A673 (cell line): ENCODE results near the gene WDR76. TPM values are rescaled to one million over a fixed set of nuclear protein-coding genes. Genes with fewer than 3 reads are reported as not detected.
A peak's percentile ranks its signal among the peaks of the same experiment; 100 is the strongest.

Experiments used
- BruUV-seq: library from RNA; stranded (reverse); fragments of 400-500 nt; replicated peaks from 2 replicates; lab custom pipeline; 2021; lab: Mats Ljungman, UMichigan
- CTCF ChIA-PET: fragments of 300-600 bp; sonication (Branson Sonifier 250); formaldehyde crosslinking; loops from one replicate; lab custom pipeline; 2022; ENCODE audit warnings: antibody characterized with exemption; lab: Charles Lee
- POLR2A ChIA-PET: fragments of 300-600 bp; sonication (Branson Sonifier 250); formaldehyde crosslinking; loops from one replicate; lab custom pipeline; 2022; ENCODE audit warnings: antibody characterized with exemption; ENCODE audit not compliant: low non-redundant PET; lab: Charles Lee
- DNase-seq: peaks from one replicate; pipeline ENCODE4 v3.0.0-alpha.2; 2015; ENCODE audit warnings: low spot score
- H3K27ac ChIP-seq: fragments of 200-600 bp; sonication (generic); 2 replicates; pipeline ENCODE4 v1.5.1; 2016; ENCODE audit warnings: mixed run types, low read depth, mild to moderate bottlenecking, mixed read lengths, antibody characterized with exemption, low read length; ENCODE audit not compliant: poor library complexity, severe bottlenecking
- H3K27me3 ChIP-seq: fragments of 200-600 bp; sonication (generic); replicated peaks from 2 replicates; pipeline ENCODE4 v1.6.1; 2017; ENCODE audit warnings: mixed run types, low read depth, mild to moderate bottlenecking, mixed read lengths, antibody characterized with exemption, low read length; ENCODE audit not compliant: insufficient read depth, poor library complexity
- H3K36me3 ChIP-seq: fragments of 200-600 bp; sonication (generic); 2 replicates; pipeline ENCODE4 v1.6.1; 2016; ENCODE audit warnings: mixed run types, mild to moderate bottlenecking, mixed read lengths, antibody characterized with exemption, low read length; ENCODE audit not compliant: insufficient read depth, poor library complexity, severe bottlenecking
- H3K4me1 ChIP-seq: fragments of 200-600 bp; sonication (generic); 2 replicates; pipeline ENCODE4 v1.6.1; 2017; ENCODE audit warnings: mixed run types, mild to moderate bottlenecking, mixed read lengths, antibody characterized with exemption, low read length; ENCODE audit not compliant: insufficient read depth, poor library complexity, severe bottlenecking
- H3K4me3 ChIP-seq: fragments of 200-600 bp; sonication (generic); 2 replicates; pipeline ENCODE4 v1.5.1; 2016; ENCODE audit warnings: low read depth, mixed run types, mild to moderate bottlenecking, mixed read lengths, low read length; ENCODE audit not compliant: poor library complexity, severe bottlenecking
- H3K9me3 ChIP-seq: fragments of 200-600 bp; sonication (generic); 2 replicates; pipeline ENCODE4 v1.6.1; 2016; ENCODE audit warnings: mixed run types, low read depth, mild to moderate bottlenecking, mixed read lengths, antibody characterized with exemption, low read length; ENCODE audit not compliant: poor library complexity, severe bottlenecking
- EZH2 ChIP-seq: fragments of 200-600 bp; sonication (generic); IDR thresholded peaks from 2 replicates; pipeline ENCODE4 v1.6.1; 2017; ENCODE audit warnings: borderline replicate concordance, low read depth, mild to moderate bottlenecking, mixed read lengths, antibody characterized with exemption, low read length; ENCODE audit not compliant: poor library complexity, severe bottlenecking
- intact Hi-C: fragments of 100-400 bp; cut with micrococcal nuclease; formaldehyde crosslinking; loops from one replicate; pipeline ENCODE4 v1.10.0; 2022; ENCODE audit not compliant: unreplicated experiment
- total RNA-seq: library from RNA; stranded (reverse); gene quantifications from 2 replicates; pipeline ENCODE4 v1.2.3, GENCODE V29; 2021
- TF ChIP-seq, protein P1 (sequence below): fragments of 300-800, 200-600 bp; sonication (generic); conservative IDR thresholded peaks from 2 replicates; pipeline ENCODE4 v1.5.1; 2017; ENCODE audit warnings: low read depth, mild to moderate bottlenecking, antibody characterized with exemption, low read length, moderate library complexity, mixed read lengths

WDR76 gene
- total RNA-seq, 1 experiment from 2014 or later, result 65.2 TPM

DNA sequence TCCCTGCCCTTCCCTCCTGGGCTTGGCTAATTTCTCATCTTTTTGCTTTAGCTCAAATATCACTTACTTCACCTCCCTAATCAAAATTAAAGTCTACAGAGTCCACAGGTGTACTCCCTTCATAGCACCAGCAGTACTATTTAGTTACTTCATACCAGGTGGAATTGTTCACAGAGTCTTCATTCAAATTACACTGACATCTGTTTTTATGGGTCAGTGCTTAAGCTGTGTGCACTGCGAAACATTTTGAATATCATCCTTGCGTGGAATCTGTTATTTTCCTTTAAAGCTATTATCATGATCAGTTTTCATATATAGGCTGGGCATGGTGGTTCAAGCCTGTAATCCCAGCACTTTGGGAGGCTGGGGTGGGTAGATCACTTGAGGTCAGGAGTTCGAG is 37.4 kb upstream of the WDR76 start:
- no peaks in the 10 kb centered on the region for H3K27me3 ChIP-seq
- ChIA-PET CTCF (interaction anchor here (0.6 kb wide), 1 partner anchor 13 kb away, joined by 4 read pairs; the partner anchor contains the start of gene ELL3), POLR2A (interaction anchor here (0.6 kb wide), 1 partner anchor 11 kb away, joined by 3 read pairs; the partner anchor contains the start of genes HYPK and SERINC4)
- peaks cover 13% of the 10 kb centered on the region for H3K36me3 ChIP-seq
- no peak for DNase-seq
- BruUV-seq, result no TSS peak
- no peaks in the 10 kb centered on the region for H3K9me3 ChIP-seq
- no peak for TF ChIP-seq EZH2
- TF ChIP-seq, protein P1, sequence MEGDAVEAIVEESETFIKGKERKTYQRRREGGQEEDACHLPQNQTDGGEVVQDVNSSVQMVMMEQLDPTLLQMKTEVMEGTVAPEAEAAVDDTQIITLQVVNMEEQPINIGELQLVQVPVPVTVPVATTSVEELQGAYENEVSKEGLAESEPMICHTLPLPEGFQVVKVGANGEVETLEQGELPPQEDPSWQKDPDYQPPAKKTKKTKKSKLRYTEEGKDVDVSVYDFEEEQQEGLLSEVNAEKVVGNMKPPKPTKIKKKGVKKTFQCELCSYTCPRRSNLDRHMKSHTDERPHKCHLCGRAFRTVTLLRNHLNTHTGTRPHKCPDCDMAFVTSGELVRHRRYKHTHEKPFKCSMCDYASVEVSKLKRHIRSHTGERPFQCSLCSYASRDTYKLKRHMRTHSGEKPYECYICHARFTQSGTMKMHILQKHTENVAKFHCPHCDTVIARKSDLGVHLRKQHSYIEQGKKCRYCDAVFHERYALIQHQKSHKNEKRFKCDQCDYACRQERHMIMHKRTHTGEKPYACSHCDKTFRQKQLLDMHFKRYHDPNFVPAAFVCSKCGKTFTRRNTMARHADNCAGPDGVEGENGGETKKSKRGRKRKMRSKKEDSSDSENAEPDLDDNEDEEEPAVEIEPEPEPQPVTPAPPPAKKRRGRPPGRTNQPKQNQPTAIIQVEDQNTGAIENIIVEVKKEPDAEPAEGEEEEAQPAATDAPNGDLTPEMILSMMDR, result no peak
- intact Hi-C loops, result no loop called here
- H3K4me3 ChIP-seq, result no peak overlapping the region
- no peak overlapping the region for H3K27ac ChIP-seq
- peaks cover 13% of the 10 kb centered on the region for H3K4me1 ChIP-seq

GRCh38 chr15:43791993-43792760 is 34.6 kb upstream of the WDR76 start, which contains the start of gene SERF2:
Gene SERF2 (plus strand): TSS chr15:43792320. CDS start chr15:43792377, 57 bp downstream.
- no peaks in the 10 kb centered on the region for H3K27me3 ChIP-seq
- no peaks in the 10 kb centered on the region for H3K9me3 ChIP-seq
- ChIA-PET POLR2A (interaction anchor here (0.6 kb wide), 1 partner anchor 1313 kb away, joined by 10 read pairs; no protein-coding TSS in a partner anchor), CTCF (interaction anchor here (0.5 kb wide), 1 partner anchor 496 kb away, joined by 3 read pairs; the partner anchor contains the start of gene GOLM2)
- peak within 1 kb of the TSS; percentile 79 for H3K4me3 ChIP-seq
- intact Hi-C loops, result no loop called here
- H3K4me1 ChIP-seq, result peaks cover 13% of the 10 kb centered on the region
- peak; percentile 100 for DNase-seq
- TF ChIP-seq, protein P1, result no peak
- TF ChIP-seq EZH2, result no peak
- BruUV-seq, result TSS peak; percentile 56
- H3K27ac ChIP-seq, result peak within 1 kb of the TSS; percentile 97
- peaks cover 39% of the 10 kb centered on the region for H3K36me3 ChIP-seq

GRCh38 chr15:43792761-43793476 is 33.9 kb upstream of the WDR76 start:
- intact Hi-C loops, result no loop called here
- CTCF ChIA-PET, result no interaction called here

More at GRCh38 chr15:43792761-43793476, 33.9 kb upstream of the WDR76 start:
- H3K36me3 ChIP-seq, result peaks cover 40% of the 10 kb centered on the region
- TF ChIP-seq, protein P1, result no peak
- no peak for TF ChIP-seq EZH2
- POLR2A ChIA-PET, result interaction anchor here (0.6 kb wide), 1 partner anchor 1313 kb away, joined by 10 read pairs; no protein-coding TSS in a partner anchor
- no TSS peak for BruUV-seq
- H3K4me3 ChIP-seq, result peak overlapping the region; percentile 79
- peaks cover 13% of the 10 kb centered on the region for H3K4me1 ChIP-seq
- H3K9me3 ChIP-seq, result no peaks in the 10 kb centered on the region
- no peaks in the 10 kb centered on the region for H3K27me3 ChIP-seq
- no peak for DNase-seq
- H3K27ac ChIP-seq, result peak overlapping the region; percentile 97
